GM19438 (cell line): ENCODE results near the gene CCBE1.

Experiments
- ATAC-seq: cut with Tn5 transposase; IDR thresholded peaks from one replicate; pipeline ENCODE4 v1.9.1; 2021; ENCODE audit warnings: low read depth; ENCODE audit not compliant: unreplicated experiment

The CCBE1 gene

GRCh38 chr18:59624369-59624765 is 72.9 kb downstream of the CCBE1 start:
- ATAC-seq = no peak

- no peak for ATAC-seq
Measured at GRCh38 chr18:59623456-59624368, 73.5 kb downstream of the CCBE1 start.

GRCh38 chr18:59621027-59621426 is 76.2 kb downstream of the CCBE1 start:
- ATAC-seq = no peak

GRCh38 chr18:59620381-59620780 is 76.8 kb downstream of the CCBE1 start:
- ATAC-seq = no peak

- ATAC-seq = no peak
Measured at GRCh38 chr18:59619816-59620215, 77.4 kb downstream of the CCBE1 start.

- no peak for ATAC-seq
Measured at GRCh38 chr18:59617468-59617932, 79.7 kb downstream of the CCBE1 start.

- no peak for ATAC-seq
Measured at GRCh38 chr18:59616501-59616900, 80.7 kb downstream of the CCBE1 start.

GRCh38 chr18:59613903-59614302 is 83.3 kb downstream of the CCBE1 start:
- no peak for ATAC-seq

- no peak for ATAC-seq
Measured at GRCh38 chr18:59612381-59612780, 84.8 kb downstream of the CCBE1 start.

GRCh38 chr18:59610546-59611140 is 86.6 kb downstream of the CCBE1 start:
- no peak for ATAC-seq

GRCh38 chr18:59609654-59610053 is 87.6 kb downstream of the CCBE1 start:
- ATAC-seq = no peak

- ATAC-seq = no peak
Measured at GRCh38 chr18:59607471-59607870, 89.8 kb downstream of the CCBE1 start.

- no peak for ATAC-seq
Measured at GRCh38 chr18:59607078-59607379, 90.2 kb downstream of the CCBE1 start.

GRCh38 chr18:59606193-59607077 is 90.8 kb downstream of the CCBE1 start:
- ATAC-seq = no peak

GRCh38 chr18:59605633-59606192 is 91.5 kb downstream of the CCBE1 start:
- no peak for ATAC-seq

- no peak for ATAC-seq
Measured at GRCh38 chr18:59604877-59605276, 92.3 kb downstream of the CCBE1 start.

- no peak for ATAC-seq
Measured at GRCh38 chr18:59597049-59597448, 100.2 kb downstream of the CCBE1 start.

- ATAC-seq = no peak
Measured at GRCh38 chr18:59593291-59593717, 103.9 kb downstream of the CCBE1 start.

GRCh38 chr18:59592624-59593023 is 104.6 kb downstream of the CCBE1 start:
- ATAC-seq = no peak

GRCh38 chr18:59582395-59582794 is 114.8 kb downstream of the CCBE1 start:
- ATAC-seq = no peak

GRCh38 chr18:59579509-59579908 is 117.7 kb downstream of the CCBE1 start:
- ATAC-seq = no peak
